DND-41 (cell line): ENCODE measurements around the gene CLDN15.

Experiments
- ATAC-seq: fragments of 200-7000 bp; cut with Tn5 transposase; 3 replicates; pipeline ENCODE4 v1.9.1; 2021; ENCODE audit warnings: low read depth; ENCODE audit not compliant: insufficient read depth
- DNase-seq: peaks from one replicate; pipeline ENCODE4 v3.0.0-alpha.2; 2020
- H2AFZ ChIP-seq: 2 replicates; pipeline ENCODE4 v1.6.0; 2012; ENCODE audit warnings: low read depth, low read length
- H3K27ac ChIP-seq: 2 replicates; pipeline ENCODE4 v1.5.1; 2012; ENCODE audit warnings: low read length, inconsistent platforms
- H3K27me3 ChIP-seq: fragments of 200-600 bp; sonication (generic); 2 replicates; pipeline ENCODE4 v1.6.0; 2012; ENCODE audit warnings: low read length, mild to moderate bottlenecking, inconsistent platforms; ENCODE audit not compliant: insufficient read depth, poor library complexity
- H3K36me3 ChIP-seq: 2 replicates; pipeline ENCODE4 v1.5.1; 2012; ENCODE audit warnings: low read length, inconsistent platforms; ENCODE audit not compliant: insufficient read depth
- H3K4me1 ChIP-seq: 2 replicates; pipeline ENCODE4 v1.5.1; 2012; ENCODE audit warnings: mild to moderate bottlenecking, low read length; ENCODE audit not compliant: insufficient read depth
- H3K4me2 ChIP-seq: 2 replicates; pipeline ENCODE4 v1.6.0; 2012; ENCODE audit warnings: mild to moderate bottlenecking, moderate library complexity, low read length, inconsistent platforms; ENCODE audit not compliant: insufficient read depth
- H3K4me3 ChIP-seq, 2 experiments: fragments of 200-600 bp in 1 of 2; shearing (Covaris generic) in 1 of 2; 2 replicates each; pipeline ENCODE4 v1.5.1; 2012 to 2016; ENCODE audit warnings: inconsistent platforms in 2 of 2, low read length in 2 of 2, mild to moderate bottlenecking in 2 of 2, low read depth in 1 of 2, moderate library complexity in 1 of 2
- H3K79me2 ChIP-seq: 2 replicates; pipeline ENCODE4 v1.6.0; 2012; ENCODE audit warnings: low read length, inconsistent platforms; ENCODE audit not compliant: insufficient read depth
- H3K9ac ChIP-seq: 2 replicates; pipeline ENCODE4 v1.6.0; 2012; ENCODE audit warnings: low read depth, mild to moderate bottlenecking, inconsistent platforms, low read length, moderate library complexity
- H3K9me3 ChIP-seq: 2 replicates; pipeline ENCODE4 v1.5.1; 2012; ENCODE audit warnings: low read length, moderate library complexity, mild to moderate bottlenecking, inconsistent platforms; ENCODE audit not compliant: insufficient read depth, severe bottlenecking
- H4K20me1 ChIP-seq: 2 replicates; pipeline ENCODE4 v1.6.0; 2012; ENCODE audit warnings: low read length; ENCODE audit not compliant: insufficient read depth
- EZH2 ChIP-seq: IDR thresholded peaks from 3 replicates; pipeline ENCODE4 v1.6.1; 2012; ENCODE audit warnings: borderline replicate concordance, low read depth, mild to moderate bottlenecking, moderate library complexity, low read length, inconsistent platforms; ENCODE audit not compliant: severe bottlenecking

Gene CLDN15

GRCh38 chr7:101185258-101185839, 52.3 kb downstream of the CLDN15 start:
- DNase-seq (no peak), ATAC-seq (no peak)
- Histone ChIP-seq H3K79me2 (no peaks in the 10 kb centered on the region), H3K9me3 (no peaks in the 10 kb centered on the region), H3K27me3 (no peaks in the 10 kb centered on the region), H3K4me3 (no peak overlapping the region), H3K9ac (no peak overlapping the region), H3K36me3 (no peaks in the 10 kb centered on the region), H2AFZ (no peak overlapping the region), H3K27ac (no peak overlapping the region), H3K4me2 (no peak overlapping the region), H4K20me1 (no peaks in the 10 kb centered on the region), H3K4me1 (no peaks in the 10 kb centered on the region)
- no peak for TF ChIP-seq EZH2
